ENCODE measurements around the gene IGF2BP2.
"Not testable (repeated sequence)": the region's sequence is repeated elsewhere in the genome, so short reads cannot be mapped to it uniquely, and the experiment has no call there.

IGF2BP2 gene

DNA sequence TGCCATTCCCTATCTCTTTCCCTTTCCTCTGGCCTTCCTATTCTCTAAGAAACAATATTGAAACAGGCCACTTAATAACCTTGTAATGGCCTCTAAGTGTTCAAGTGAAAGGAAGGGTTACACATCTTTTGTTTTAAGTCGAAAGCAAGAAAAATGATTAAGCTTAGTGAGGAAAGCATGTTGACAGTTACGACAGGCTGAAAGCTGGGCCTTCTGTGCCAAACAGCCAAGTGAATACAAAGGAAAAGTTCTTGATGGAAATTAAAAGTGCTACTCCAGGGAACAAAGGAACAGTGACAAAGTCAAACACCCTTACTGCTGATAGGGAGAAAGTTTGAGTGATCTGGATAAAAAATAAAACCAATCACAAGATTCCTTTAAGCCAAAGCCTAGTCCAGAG lies 184.5 kb downstream of the IGF2BP2 start:
- DNase-seq (ENCODE audit: low read depth in 2 of 2) = no peak

DNA sequence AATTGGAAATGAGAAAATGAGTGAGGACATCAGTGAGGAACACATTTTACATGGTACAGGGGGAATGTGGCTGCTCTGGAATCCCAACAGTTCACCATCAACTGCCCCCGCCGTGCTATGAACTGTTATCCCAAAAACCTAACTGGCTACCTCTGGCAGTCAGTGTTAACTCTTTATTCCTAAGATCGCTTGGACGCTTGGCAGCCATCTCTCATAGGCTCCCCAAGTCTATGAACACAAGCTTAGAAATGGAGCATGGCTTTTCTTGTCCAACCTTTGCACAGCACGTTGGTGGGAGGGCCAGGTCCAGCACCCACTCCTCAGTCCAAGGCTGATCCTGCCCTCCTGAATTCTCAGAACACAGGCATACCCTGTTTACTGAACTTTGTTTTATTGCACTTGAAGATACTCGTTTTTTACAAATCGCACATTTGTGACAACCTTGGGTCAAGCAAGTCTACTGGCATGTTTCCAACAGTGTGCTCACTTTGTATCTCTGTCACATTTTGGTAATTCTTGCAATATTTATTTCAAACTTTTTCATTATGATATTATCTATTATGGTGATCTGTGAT lies 185.1 kb downstream of the IGF2BP2 start:
- no peak for DNase-seq (ENCODE audit: low read depth in 2 of 2)

DNA sequence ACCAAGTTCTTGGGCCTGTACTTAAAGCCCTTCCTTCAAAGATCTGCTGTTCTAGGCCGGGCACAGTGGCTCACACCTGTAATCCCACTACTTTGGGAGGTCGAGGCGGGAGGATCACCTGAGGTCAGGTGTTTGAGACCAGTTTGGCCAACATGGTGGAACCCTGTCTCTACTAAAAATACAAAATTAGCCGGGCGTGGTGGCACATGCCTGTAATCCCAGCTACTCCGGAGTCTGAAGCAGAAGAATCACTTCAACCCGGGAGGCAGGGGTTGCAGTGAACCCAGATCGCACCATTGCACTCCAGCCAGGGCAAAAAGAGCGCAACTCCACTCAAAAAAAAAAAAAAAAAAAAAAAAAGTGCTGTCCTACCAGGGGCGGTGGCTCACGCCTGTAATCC lies 186.2 kb downstream of the IGF2BP2 start:
- not testable (repeated sequence) for DNase-seq (ENCODE audit: low read depth in 2 of 2)

DNA sequence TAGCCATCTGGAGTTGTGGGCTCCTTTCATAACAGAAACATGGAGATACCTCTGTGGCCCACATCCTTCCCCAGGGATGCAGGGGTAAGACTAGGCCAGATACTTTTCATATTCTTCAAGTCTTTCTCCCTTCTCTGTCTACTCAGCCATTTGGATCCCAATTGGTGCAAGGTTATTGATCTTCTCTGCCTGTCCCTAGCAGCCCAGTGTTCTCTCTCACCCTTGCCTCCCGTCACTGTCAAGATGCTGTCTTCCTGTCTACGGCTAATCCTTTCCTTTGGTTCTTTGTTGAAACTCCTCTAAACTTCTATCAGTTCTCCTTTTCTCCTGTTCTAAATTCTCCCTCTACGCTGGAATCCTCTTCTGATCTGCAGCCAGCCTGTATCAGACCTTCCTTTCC lies 187.5 kb downstream of the IGF2BP2 start:
- DNase-seq (ENCODE audit: low read depth in 2 of 2) = no peak

DNA sequence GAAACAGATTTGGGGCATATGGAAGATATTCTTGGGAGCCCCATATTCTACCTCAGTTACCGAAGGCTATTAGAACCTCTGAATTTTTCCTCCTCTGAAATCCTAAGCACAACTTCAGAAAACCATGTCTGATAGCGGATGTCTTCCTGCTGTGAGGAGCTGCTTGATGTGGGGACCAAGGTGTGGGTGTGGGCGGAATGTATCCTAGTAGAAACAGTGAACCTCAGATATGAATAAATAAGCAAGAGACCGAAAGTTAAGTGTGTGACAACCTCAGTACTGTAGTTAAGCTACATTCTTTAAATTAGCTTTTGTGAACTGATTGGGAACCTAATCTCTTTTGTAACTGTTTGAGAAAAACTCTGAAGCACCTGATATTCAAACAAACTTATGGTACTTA lies 191.8 kb downstream of the IGF2BP2 start:
- DNase-seq (ENCODE audit: low read depth in 2 of 2) = no peak

DNA sequence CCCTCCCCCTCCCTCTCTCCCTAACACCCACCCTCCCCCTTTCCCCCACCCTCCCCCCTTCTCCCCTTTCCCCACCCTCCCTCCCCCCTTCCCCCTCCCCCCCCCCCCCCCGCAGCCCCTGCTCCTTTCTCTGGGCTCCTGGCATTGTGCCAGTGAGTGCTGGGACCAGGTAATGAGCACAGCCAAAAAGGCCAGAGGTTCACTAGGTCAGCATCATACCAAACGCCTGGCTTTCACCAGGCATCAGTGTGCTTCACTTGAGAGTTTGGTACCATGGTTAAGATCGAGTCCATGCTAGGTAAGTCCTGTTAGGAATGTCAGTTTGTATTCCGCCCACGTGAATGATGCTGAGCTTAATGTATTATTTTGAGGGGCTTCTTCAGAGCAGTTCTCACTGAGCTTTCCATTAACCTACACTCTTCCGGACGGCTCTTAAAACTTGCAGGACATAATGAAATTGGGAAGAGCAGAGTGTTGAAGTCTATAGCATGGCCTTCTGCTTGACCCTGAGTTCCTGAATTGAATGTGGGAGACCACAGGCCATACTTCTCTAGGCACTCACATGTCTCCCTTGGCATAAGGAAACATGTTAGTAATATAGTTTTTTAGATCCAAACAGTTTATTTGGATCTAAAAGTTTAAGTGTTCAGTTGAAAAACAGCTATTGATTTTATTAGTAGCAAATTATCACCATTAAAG lies 193.2 kb downstream of the IGF2BP2 start:
- DNase-seq (ENCODE audit: low read depth in 2 of 2) = no peak

DNA sequence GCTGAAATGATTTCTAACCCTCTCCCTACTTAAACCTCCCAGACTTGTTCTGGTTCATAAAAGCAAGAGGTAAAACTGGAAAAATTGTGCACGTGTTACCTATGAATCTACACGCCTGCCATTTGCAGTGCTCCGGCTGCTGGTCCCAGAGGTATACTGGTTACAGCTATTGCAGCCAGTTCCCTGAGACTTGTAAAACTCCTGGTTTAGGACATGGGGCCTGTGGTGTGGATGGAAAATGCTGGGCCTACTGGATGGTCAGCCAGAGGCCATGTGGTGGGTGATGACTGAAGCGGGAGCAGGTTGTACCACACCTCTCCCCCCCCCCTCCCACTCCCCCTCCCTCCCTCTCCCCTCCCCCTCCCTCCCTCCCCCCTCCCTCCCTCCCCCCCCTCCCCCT lies 193.7 kb downstream of the IGF2BP2 start:
- DNase-seq (ENCODE audit: low read depth in 2 of 2) = no peak

DNA sequence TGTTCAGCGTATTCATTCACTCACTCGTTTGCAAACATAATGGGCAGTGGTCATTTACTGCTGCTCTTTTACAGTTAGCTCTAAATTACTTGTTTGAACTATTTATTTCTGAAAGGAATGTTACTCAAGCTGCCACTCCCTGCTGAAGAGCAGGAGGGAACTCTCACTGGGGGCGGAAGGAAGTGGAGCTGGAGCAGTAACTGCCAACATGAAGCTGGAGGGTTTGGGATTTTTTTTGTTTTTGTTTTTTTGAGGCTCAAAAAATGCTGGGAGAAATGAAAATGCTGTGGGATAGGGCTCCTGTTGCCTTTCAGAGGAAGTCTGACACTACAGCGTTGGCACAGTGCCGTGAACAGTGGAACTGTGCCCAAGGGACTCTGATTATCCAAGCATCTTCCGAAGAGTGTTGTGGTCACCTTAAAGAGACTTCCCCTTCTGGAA lies 194.6 kb downstream of the IGF2BP2 start:
- DNase-seq (ENCODE audit: low read depth in 2 of 2) = no peak

DNA sequence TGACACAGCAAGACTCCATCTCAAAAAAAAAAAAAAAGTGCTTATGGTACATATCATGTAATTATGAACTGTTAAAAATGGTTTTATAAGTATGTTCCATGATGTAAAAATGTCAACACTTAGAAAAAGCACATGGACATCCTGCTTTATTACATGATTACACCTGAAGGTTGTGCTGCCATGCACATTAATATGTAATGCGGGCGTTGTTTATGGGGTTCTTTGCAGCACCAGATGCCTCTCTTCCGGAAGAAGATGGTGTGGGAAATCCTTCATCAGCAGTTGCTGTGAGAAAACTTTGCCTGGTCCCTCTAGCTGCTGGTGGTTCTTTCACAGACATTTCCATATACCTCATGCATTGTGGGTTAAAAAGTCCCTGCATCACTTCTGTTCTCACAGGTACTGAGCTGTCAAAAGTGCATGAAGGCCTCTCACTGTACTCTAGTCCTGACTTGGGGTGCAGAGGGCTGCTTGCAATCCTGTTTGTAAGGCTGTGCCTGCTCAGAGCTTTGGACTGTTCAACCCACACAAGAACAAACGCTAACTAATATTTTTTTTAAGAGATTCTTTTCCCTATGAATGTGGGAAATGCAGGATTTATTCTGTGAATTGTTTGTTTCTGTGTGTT lies 195.2 kb downstream of the IGF2BP2 start:
- no peak for DNase-seq (ENCODE audit: low read depth in 2 of 2)

DNA sequence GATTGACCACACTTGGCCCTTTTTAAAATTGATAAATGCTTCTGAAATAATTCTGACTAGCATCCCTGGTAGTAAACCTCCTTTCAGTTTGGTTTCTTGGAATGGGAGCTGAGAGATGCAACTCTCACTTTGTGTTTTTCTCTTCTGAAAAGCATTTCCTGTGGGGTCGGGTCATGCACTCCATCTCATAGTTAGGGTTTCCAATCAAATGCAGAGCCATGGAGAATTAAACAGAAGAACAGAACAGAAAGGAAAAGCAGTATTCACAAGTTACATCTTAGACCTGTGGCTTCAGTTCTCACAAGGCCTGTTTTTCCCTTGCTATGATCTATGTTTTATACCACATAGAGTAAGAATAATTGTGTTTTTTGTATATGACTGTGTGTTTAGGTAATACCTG lies 199.1 kb downstream of the IGF2BP2 start:
- DNase-seq (ENCODE audit: low read depth in 2 of 2) = no peak

DNA sequence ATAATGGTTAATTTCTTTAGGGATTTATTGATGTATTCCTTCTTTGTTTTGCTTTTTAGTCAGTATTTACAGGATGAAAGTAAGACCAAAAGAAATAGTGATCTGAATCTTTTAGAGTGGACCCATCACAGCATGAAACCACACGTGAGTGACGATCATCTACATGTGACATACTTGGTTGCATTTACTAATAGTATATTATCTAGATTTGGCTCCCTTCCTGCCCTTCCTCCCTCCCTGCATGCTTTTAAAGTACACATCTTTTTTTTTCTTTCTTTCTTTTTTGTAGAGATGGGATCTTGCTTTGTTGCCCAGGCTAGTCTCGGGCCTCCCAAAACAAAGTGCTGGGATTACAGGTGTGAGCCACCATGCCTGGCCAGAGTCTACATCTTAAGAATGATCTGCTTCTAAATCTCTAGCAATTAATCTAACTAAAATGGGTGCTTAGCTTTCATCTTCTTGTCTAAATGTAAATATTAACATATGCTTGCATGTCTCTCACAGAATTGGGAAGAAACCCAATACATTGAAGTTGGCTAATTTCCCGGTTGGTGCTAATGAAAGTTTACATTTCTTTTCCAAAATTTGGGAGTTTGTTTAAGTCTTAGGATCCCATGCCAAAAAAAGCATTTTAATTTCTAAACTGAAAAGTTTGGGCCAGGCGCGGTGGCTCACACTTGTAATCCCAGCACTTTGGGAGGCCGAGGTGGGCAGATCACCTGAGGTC lies 200.7 kb downstream of the IGF2BP2 start:
- no peak for DNase-seq (ENCODE audit: low read depth in 2 of 2)

DNA sequence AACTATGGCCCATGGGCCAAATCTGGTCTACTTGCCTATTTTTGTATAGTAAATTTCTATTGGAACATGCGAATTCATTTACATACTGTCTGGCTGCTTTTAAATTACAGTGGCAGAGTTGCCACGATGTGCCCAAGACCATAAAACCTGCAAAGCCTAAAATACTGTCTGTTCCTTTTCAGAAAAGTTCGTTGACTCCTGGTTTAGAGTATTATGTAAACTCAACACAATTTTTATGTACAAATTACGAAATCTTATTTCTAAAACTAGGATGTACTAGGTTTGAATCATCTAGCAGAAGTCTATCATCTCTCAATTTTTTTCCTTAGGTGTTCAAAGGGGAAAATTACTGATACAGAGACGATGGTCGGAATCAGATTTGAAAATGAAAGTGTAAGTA lies 211.8 kb downstream of the IGF2BP2 start:
- DNase-seq (ENCODE audit: low read depth in 2 of 2) = no peak

DNA sequence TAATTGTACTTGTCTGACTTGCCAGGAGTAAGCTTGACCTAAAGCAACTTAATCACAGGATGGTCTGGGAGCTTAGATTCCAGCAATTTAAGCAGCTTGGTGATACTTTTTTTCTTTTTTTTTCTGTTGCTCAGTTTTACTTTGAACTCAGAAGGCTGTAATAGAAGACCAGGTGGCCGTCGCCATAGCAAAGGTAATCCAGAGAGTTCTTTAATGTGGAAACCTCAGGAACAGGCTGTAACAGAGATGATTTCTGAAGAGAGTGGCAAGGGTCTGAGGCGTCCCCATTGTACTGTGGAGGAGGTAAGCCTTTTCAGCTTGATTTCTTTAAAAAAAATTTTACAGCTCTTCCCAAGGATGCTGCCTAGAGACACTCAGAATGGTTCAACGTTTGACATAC lies 218.6 kb downstream of the IGF2BP2 start:
- DNase-seq (ENCODE audit: low read depth in 2 of 2) = no peak

DNA sequence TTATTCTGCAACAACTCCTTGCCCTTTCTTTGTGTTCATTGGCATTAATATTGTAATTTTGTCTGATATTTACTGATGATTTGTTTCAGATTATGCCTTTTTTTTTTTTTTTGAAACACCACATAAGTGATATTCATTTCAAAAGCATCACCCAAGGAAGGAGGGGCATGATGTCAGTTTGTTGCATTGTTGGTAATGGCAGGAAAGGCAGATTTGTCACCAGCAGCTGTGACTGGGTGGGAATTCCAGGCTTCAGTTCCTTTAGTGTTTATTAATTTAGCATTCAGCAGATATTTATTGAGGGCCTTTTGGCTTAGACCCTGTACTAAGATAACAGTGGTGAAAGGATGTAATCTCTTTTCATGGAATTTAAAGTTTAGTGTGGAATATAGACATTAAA lies 219.3 kb downstream of the IGF2BP2 start:
- no peak for DNase-seq (ENCODE audit: low read depth in 2 of 2)

DNA sequence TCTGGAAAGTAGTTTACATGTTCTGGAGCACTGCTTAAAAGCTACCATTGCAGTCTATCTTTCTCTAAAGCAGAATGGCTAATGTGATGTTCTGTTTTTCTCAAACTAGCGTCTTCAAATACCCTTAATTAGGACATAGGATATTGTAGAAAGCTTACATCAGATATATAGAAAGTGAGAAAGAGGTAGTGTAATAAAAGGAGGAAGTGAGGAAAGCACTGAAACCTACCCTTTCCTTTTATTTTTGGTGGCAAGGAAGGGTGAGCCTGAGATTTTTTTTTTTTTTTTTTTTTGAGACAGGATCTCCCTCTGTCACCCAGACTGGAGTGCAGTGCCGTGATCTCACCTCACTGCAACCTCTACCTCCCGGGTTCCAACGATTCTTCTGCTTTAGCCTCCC lies 229.3 kb downstream of the IGF2BP2 start:
- DNase-seq (ENCODE audit: low read depth in 2 of 2) = no peak

DNA sequence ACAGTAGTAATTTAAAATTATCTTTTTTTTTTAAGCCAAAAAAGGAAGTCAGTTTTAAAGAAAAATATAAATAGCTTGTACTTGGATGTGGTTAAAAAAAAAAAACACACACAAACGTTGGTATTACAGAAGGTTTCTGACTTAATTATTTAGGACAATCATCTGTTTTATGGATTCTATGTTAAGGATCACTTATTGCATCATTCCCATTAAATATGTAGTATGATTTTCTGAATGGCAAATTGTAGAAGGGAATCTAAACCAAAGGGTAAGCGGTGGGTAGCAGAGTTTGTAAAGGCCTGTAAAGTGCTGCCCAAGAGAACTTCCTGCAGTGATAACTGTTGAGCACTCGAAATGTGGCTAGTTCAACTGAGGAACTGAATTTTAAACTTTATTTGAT lies 230.8 kb downstream of the IGF2BP2 start:
- DNase-seq (ENCODE audit: low read depth in 2 of 2) = no peak

Data from stimulated activated CD4-positive, alpha-beta T cell treated with anti-CD3 and anti-CD28 coated beads, Interleukin-12 subunit alpha, Interleukin-12 subunit beta, amount 100 ng/mL, for 24 hours (primary cell).